ENCODE measurements around the gene ATP23.

ATP23 gene

GRCh38 chr12:57984629-57985151 lies 43.3 kb downstream of the ATP23 start:
- no peaks in the 10 kb centered on the region for H3F3A ChIP-seq (ENCODE audit: low read depth)
- H3K9ac ChIP-seq (ENCODE audit: low read depth, low read length, poor library complexity, severe bottlenecking), result no peak overlapping the region
- no peak overlapping the region for H3K4me3 ChIP-seq (ENCODE audit: low read length, poor library complexity, severe bottlenecking)
- no peaks in the 10 kb centered on the region for H3K27me3 ChIP-seq (ENCODE audit: insufficient read depth, low read length, poor library complexity, severe bottlenecking)
- H3K36me3 ChIP-seq (ENCODE audit: insufficient read depth, low read length), result no peaks in the 10 kb centered on the region
- H3K4me1 ChIP-seq (ENCODE audit: insufficient read depth, low read length, poor library complexity, severe bottlenecking), result no peaks in the 10 kb centered on the region
- H4K20me1 ChIP-seq (ENCODE audit: insufficient read depth, low read length, poor library complexity, severe bottlenecking), result no peaks in the 10 kb centered on the region
- H3K9me3 ChIP-seq (ENCODE audit: insufficient read depth, low read depth, low read length), result no peaks in the 10 kb centered on the region
- H2AFZ ChIP-seq (ENCODE audit: low read length), result no peak overlapping the region
- no peak for TF ChIP-seq CTCF (conservative IDR thresholded peaks at IDR 0.05; ENCODE audit: low read length)
- TF ChIP-seq EZH2phosphoT487 (IDR thresholded peaks at IDR 0.05; ENCODE audit: borderline replicate concordance), result no peak
- no peaks in the 10 kb centered on the region for H3K9me2 ChIP-seq (replicated peaks; ENCODE audit: low read depth, low read length)
- no peak overlapping the region for H3K4me2 ChIP-seq (ENCODE audit: low read depth, low read length, poor library complexity, severe bottlenecking)
- H3K79me2 ChIP-seq (ENCODE audit: insufficient read depth, low read length), result no peaks in the 10 kb centered on the region

DNA sequence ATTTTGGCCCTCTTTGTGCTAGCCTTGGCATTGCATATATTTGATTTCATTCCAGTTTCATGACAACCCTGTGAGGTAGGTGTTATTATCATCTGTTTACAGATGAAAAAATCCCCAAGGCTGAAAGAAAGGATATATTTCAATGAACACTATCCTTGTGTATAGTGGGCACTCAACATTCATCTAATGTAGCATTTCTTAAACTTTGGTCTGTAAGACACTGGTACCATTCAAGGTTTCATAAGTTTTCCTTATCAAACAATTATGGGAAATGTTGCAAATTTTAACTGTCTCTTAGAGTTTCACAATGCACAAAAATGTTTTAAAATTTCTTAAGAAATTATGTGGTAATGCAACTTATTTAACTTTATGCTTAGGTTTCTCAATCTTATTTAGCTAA lies 44.3 kb downstream of the ATP23 start:
- Histone ChIP-seq H3K27me3 (ENCODE audit: insufficient read depth, low read length, poor library complexity, severe bottlenecking) (no peaks in the 10 kb centered on the region), H2AFZ (ENCODE audit: low read length) (no peak overlapping the region), H3K9me2 (replicated peaks; ENCODE audit: low read depth, low read length) (no peaks in the 10 kb centered on the region), H3K4me2 (ENCODE audit: low read depth, low read length, poor library complexity, severe bottlenecking) (no peak overlapping the region), H3K4me1 (ENCODE audit: insufficient read depth, low read length, poor library complexity, severe bottlenecking) (no peaks in the 10 kb centered on the region), H3F3A (ENCODE audit: low read depth) (no peaks in the 10 kb centered on the region), H3K9ac (ENCODE audit: low read depth, low read length, poor library complexity, severe bottlenecking) (no peak overlapping the region), H3K4me3 (ENCODE audit: low read length, poor library complexity, severe bottlenecking) (no peak overlapping the region), H4K20me1 (ENCODE audit: insufficient read depth, low read length, poor library complexity, severe bottlenecking) (no peaks in the 10 kb centered on the region), H3K79me2 (ENCODE audit: insufficient read depth, low read length) (no peaks in the 10 kb centered on the region), H3K36me3 (ENCODE audit: insufficient read depth, low read length) (no peaks in the 10 kb centered on the region), H3K9me3 (ENCODE audit: insufficient read depth, low read depth, low read length) (no peaks in the 10 kb centered on the region)
- TF ChIP-seq EZH2phosphoT487 (IDR thresholded peaks at IDR 0.05; ENCODE audit: borderline replicate concordance), result no peak
- TF ChIP-seq CTCF (conservative IDR thresholded peaks at IDR 0.05; ENCODE audit: low read length), result no peak

GRCh38 chr12:57989838-57990237 lies 48.5 kb downstream of the ATP23 start:
- Histone ChIP-seq H3K36me3 (ENCODE audit: insufficient read depth, low read length) (no peaks in the 10 kb centered on the region), H3F3A (ENCODE audit: low read depth) (no peaks in the 10 kb centered on the region), H3K4me1 (ENCODE audit: insufficient read depth, low read length, poor library complexity, severe bottlenecking) (no peaks in the 10 kb centered on the region), H3K4me2 (ENCODE audit: low read depth, low read length, poor library complexity, severe bottlenecking) (no peak overlapping the region), H3K9me2 (replicated peaks; ENCODE audit: low read depth, low read length) (no peaks in the 10 kb centered on the region), H3K9ac (ENCODE audit: low read depth, low read length, poor library complexity, severe bottlenecking) (no peak overlapping the region), H2AFZ (ENCODE audit: low read length) (no peak overlapping the region), H4K20me1 (ENCODE audit: insufficient read depth, low read length, poor library complexity, severe bottlenecking) (no peaks in the 10 kb centered on the region), H3K4me3 (ENCODE audit: low read length, poor library complexity, severe bottlenecking) (no peak overlapping the region), H3K79me2 (ENCODE audit: insufficient read depth, low read length) (no peaks in the 10 kb centered on the region), H3K27me3 (ENCODE audit: insufficient read depth, low read length, poor library complexity, severe bottlenecking) (no peaks in the 10 kb centered on the region), H3K9me3 (ENCODE audit: insufficient read depth, low read depth, low read length) (no peaks in the 10 kb centered on the region)
- TF ChIP-seq EZH2phosphoT487 (IDR thresholded peaks at IDR 0.05; ENCODE audit: borderline replicate concordance), result no peak
- TF ChIP-seq CTCF (conservative IDR thresholded peaks at IDR 0.05; ENCODE audit: low read length), result no peak
